GM12878 (cell line): ENCODE measurements around the gene PTCRA. TPM values are rescaled to one million over a fixed set of nuclear protein-coding genes. Genes with fewer than 3 reads are reported as not detected.

ENCODE experiments used
- ATAC-seq: fragments of 200-7000 bp; cut with Tn5 transposase; 3 replicates; pipeline ENCODE4 v1.9.1; 2020; ENCODE audit warnings: mild to moderate bottlenecking, moderate library complexity
- BruUV-seq: library from RNA; stranded (reverse); fragments of 400-500 nt; replicated peaks from 2 replicates; lab custom pipeline; 2021; lab: Mats Ljungman, UMichigan
- CTCF ChIA-PET: fragments of 300-600 bp; sonication (Branson Sonifier 250); formaldehyde crosslinking; extraction: SDS; loops from one replicate; lab custom pipeline; 2021; ENCODE audit warnings: inconsistent platforms; lab: Yijun Ruan, JAX
- POLR2A ChIA-PET: fragments of 350-600 bp; formaldehyde crosslinking; extraction: SDS; loops from one replicate; lab custom pipeline; 2021; ENCODE audit warnings: inconsistent platforms; lab: Charles Lee
- RAD21 ChIA-PET: fragments of 300-600 bp; sonication (Branson Sonifier 250); formaldehyde crosslinking; loops from one replicate; lab custom pipeline; 2023; ENCODE audit warnings: antibody characterized with exemption; ENCODE audit not compliant: unreplicated experiment; lab: Charles Lee
- SMC1A ChIA-PET: fragments of 300-600 bp; sonication (Branson Sonifier 250); formaldehyde crosslinking; loops from one replicate; lab custom pipeline; 2023; ENCODE audit not compliant: unreplicated experiment, uncharacterized antibody; lab: Charles Lee
- DNase-seq: peaks from one replicate; pipeline ENCODE4 v3.0.0-alpha.2; 2011; ENCODE audit warnings: low read depth, low spot score
- FAIRE-seq: peaks from 3 replicates; lab custom pipeline; 2011; peaks lifted over from hg19 to GRCh38; lab: Jason Lieb, UNC
- H2AFZ ChIP-seq: 2 replicates; pipeline ENCODE4 v1.6.0; 2011; ENCODE audit warnings: low read depth, low read length, control low read depth; ENCODE audit not compliant: control insufficient read depth
- H3K27ac ChIP-seq: 2 replicates; pipeline ENCODE4 v1.5.1; 2011; ENCODE audit warnings: control low read depth; ENCODE audit not compliant: control insufficient read depth, insufficient read depth
- H3K27me3 ChIP-seq, 2 experiments: replicated peaks in 1 of 2; 2 replicates each; pipeline versions ENCODE4 v1.6.0 to v1.6.1; 2011; ENCODE audit warnings: low read length in 1 of 2; ENCODE audit not compliant: control insufficient read depth in 2 of 2, insufficient read depth in 2 of 2
- H3K36me3 ChIP-seq, 2 experiments: 2 replicates each; pipeline ENCODE4 v1.5.1; 2011; ENCODE audit warnings: low read length in 1 of 2; ENCODE audit not compliant: control insufficient read depth in 2 of 2, insufficient read depth in 2 of 2
- H3K4me1 ChIP-seq: 2 replicates; pipeline ENCODE4 v1.6.1; 2011; ENCODE audit warnings: mild to moderate bottlenecking, low read length, moderate library complexity, mixed read lengths; ENCODE audit not compliant: control insufficient read depth, insufficient read depth
- H3K4me2 ChIP-seq: 2 replicates; pipeline ENCODE4 v1.6.0; 2011; ENCODE audit warnings: control low read depth; ENCODE audit not compliant: control insufficient read depth, insufficient read depth
- H3K4me3 ChIP-seq: fragments of 200-600 bp; sonication (generic); 2 replicates; pipeline ENCODE4 v1.5.1; 2016
- H3K79me2 ChIP-seq: 2 replicates; pipeline ENCODE4 v1.6.0; 2011; ENCODE audit warnings: low read length; ENCODE audit not compliant: control insufficient read depth, insufficient read depth
- H3K9ac ChIP-seq: 2 replicates; pipeline ENCODE4 v1.8.0; 2011; ENCODE audit warnings: low read length, control low read depth, mixed read lengths; ENCODE audit not compliant: control insufficient read depth, insufficient read depth
- H3K9me3 ChIP-seq: replicated peaks from 3 replicates; pipeline ENCODE4 v1.5.1; 2011; ENCODE audit warnings: mild to moderate bottlenecking, low read length; ENCODE audit not compliant: control insufficient read depth, insufficient read depth
- H4K20me1 ChIP-seq: 2 replicates; pipeline ENCODE4 v1.6.0; 2011; ENCODE audit not compliant: control insufficient read depth, insufficient read depth
- ASH2L ChIP-seq: fragments of 300-600, 200-600 bp; sonication (generic); IDR thresholded peaks from 2 replicates; pipeline ENCODE4 v1.6.1; 2017; ENCODE audit warnings: low read depth, mild to moderate bottlenecking, borderline replicate concordance
- BACH1 ChIP-seq: fragments of 450-650 bp; IDR thresholded peaks from 2 replicates; pipeline ENCODE4 v1.6.1; 2017; ENCODE audit warnings: mild to moderate bottlenecking, borderline replicate concordance
- CBX5 ChIP-seq: sonication (generic); IDR thresholded peaks from 2 replicates; pipeline ENCODE4 v1.6.1; 2016; ENCODE audit warnings: low read depth, moderate library complexity, mild to moderate bottlenecking, inconsistent platforms
- CHD2 ChIP-seq: IDR thresholded peaks from 2 replicates; pipeline ENCODE4 v1.6.1; 2011; ENCODE audit warnings: low read depth, low read length, improper control_type of control experiment, borderline replicate concordance
- CHD4 ChIP-seq: fragments of 200-600 bp; sonication (generic); IDR thresholded peaks from 2 replicates; pipeline ENCODE4 v1.6.1; 2016; ENCODE audit warnings: mild to moderate bottlenecking
- ETV6 ChIP-seq, 2 experiments: fragments of 450-650 bp in 1 of 2; IDR thresholded peaks in 1 of 2; conservative IDR thresholded peaks in 1 of 2; 2 replicates each; pipeline ENCODE4 v1.6.1; 2014; ENCODE audit warnings: antibody characterized with exemption in 1 of 2, borderline replicate concordance in 1 of 2, low read depth in 1 of 2, mild to moderate bottlenecking in 1 of 2, moderate library complexity in 1 of 2
- GABPA ChIP-seq: IDR thresholded peaks from 2 replicates; pipeline ENCODE4 v1.6.1; 2014; ENCODE audit warnings: antibody characterized with exemption, low read depth, mild to moderate bottlenecking, inconsistent platforms
- IRF4 ChIP-seq: IDR thresholded peaks from 2 replicates; pipeline ENCODE4 v1.6.1; 2011; ENCODE audit warnings: low read depth, low read length
- JUNB ChIP-seq: IDR thresholded peaks from 2 replicates; pipeline ENCODE4 v1.6.1; 2016; ENCODE audit warnings: antibody characterized with exemption, mild to moderate bottlenecking
- KLF5 ChIP-seq: fragments of 450-650 bp; IDR thresholded peaks from 2 replicates; pipeline ENCODE4 v1.6.1; 2014; ENCODE audit warnings: mild to moderate bottlenecking; ENCODE audit not compliant: partially characterized antibody
- MTA3 ChIP-seq: IDR thresholded peaks from 2 replicates; pipeline ENCODE4 v1.6.1; 2012; ENCODE audit warnings: low read length, inconsistent platforms, borderline replicate concordance
- MYC ChIP-seq: IDR thresholded peaks from 2 replicates; pipeline ENCODE4 v1.6.1; 2011; ENCODE audit warnings: mild to moderate bottlenecking, low read length, moderate library complexity, inconsistent platforms; ENCODE audit not compliant: insufficient read depth, insufficient replicate concordance, insufficient read length, severe bottlenecking
- NFYB ChIP-seq: IDR thresholded peaks from 2 replicates; pipeline ENCODE4 v1.6.1; 2011; ENCODE audit warnings: low read depth, mild to moderate bottlenecking, low read length, improper control_type of control experiment, moderate library complexity; ENCODE audit not compliant: insufficient read depth
- PBX3 ChIP-seq: IDR thresholded peaks from 2 replicates; pipeline ENCODE4 v1.6.1; 2011; ENCODE audit warnings: mild to moderate bottlenecking, low read depth, low read length, moderate library complexity; ENCODE audit not compliant: insufficient replicate concordance
- PRDM15 ChIP-seq: fragments of 450-650 bp; formaldehyde crosslinking; IDR thresholded peaks from 2 replicates; pipeline ENCODE4 v1.4.0; 2020; ENCODE audit warnings: mild to moderate bottlenecking, moderate library complexity
- RFX5 ChIP-seq: IDR thresholded peaks from 2 replicates; pipeline ENCODE4 v1.6.1; 2011; ENCODE audit warnings: low read depth, low read length, improper control_type of control experiment
- TARDBP ChIP-seq: IDR thresholded peaks from 2 replicates; pipeline ENCODE4 v1.6.1; 2016; ENCODE audit warnings: borderline replicate concordance
- USF2 ChIP-seq: IDR thresholded peaks from 2 replicates; pipeline ENCODE4 v1.6.1; 2011; ENCODE audit warnings: low read depth, low read length, improper control_type of control experiment, borderline replicate concordance
- ZNF384 ChIP-seq: IDR thresholded peaks from 2 replicates; pipeline ENCODE4 v1.6.1; 2012; ENCODE audit warnings: low read depth, mild to moderate bottlenecking, low read length, improper control_type of control experiment, borderline replicate concordance
- WGBS: methylation state at CpG from one replicate; pipeline ENCODE4 v1.1.6; 2016; ENCODE audit warnings: low lambda C conversion rate; ENCODE audit not compliant: insufficient replicate concordance, insufficient coverage; ENCODE audit errors: missing lambda C conversion rate; 5-methylcytosine and 5-hydroxymethylcytosine counted together
- in situ Hi-C: fragments of 300-500 bp; cut with MboI; formaldehyde crosslinking; loops from 9 replicates; pipeline ENCODE4 v1.14.3; 2018; ENCODE audit warnings: mixed read lengths
- intact Hi-C: fragments of 100-400 bp; cut with micrococcal nuclease; formaldehyde crosslinking; loops from one replicate; pipeline ENCODE4 v1.14.2; 2022; ENCODE audit not compliant: unreplicated experiment
- polyA plus RNA-seq, 11 experiments: library from polyadenylated mRNA; depleted of rRNA in 4 of 11; unstranded in 6 of 11; stranded (reverse) in 5 of 11; fragments of >200 nt; fragmentation: Nextera tagmentation in 4 of 11; fragmentation: Illumina TruSeq in 1 of 11; extraction: Ambion mirVana in 4 of 11; extraction: Trizol in 1 of 11; gene quantifications; 1 replicate in 1 of 11; 2 replicates in 10 of 11; pipeline versions ENCODE4 v1.2.1 to v1.2.3, GENCODE V29; 2011 to 2016; ENCODE audit warnings: inconsistent platforms in 2 of 11, missing spikeins in 2 of 11, low read depth in 1 of 11
- total RNA-seq, 4 experiments: library from RNA; depleted of rRNA in 3 of 4; stranded (reverse); fragments of >200 nt in 3 of 4; fragmentation: Illumina TruSeq in 1 of 4; extraction: Trizol in 1 of 4; gene quantifications; 2 replicates each; pipeline versions ENCODE4 v1.2.1 to v1.2.3, GENCODE V29; 2013 to 2021

Gene PTCRA
- total and polyA plus RNA-seq, 10 of the 15 experiments (the other 5 are each of a cell fraction or from before 2014, with no cell fraction given): 0.10 to 1.1 (median 0.19) TPM; not detected in 4

- no peak overlapping the region for H3K4me2 ChIP-seq
- TF ChIP-seq BACH1 (no peak), MYC (no peak), USF2 (no peak), CBX5 (no peak), PBX3 (no peak), NFYB (no peak), MTA3 (no peak), ASH2L (no peak), RFX5 (no peak), JUNB (no peak), TARDBP (no peak), KLF5 (no peak), PRDM15 (no peak), GABPA (no peak), CHD4 (no peak), ZNF384 (no peak), CHD2 (no peak), IRF4 (no peak), ETV6 (conservative IDR thresholded peaks at IDR 0.05 in 1 of 2, IDR thresholded peaks at IDR 0.05 in 1 of 2; ENCODE audit: borderline replicate concordance in 1 of 2, low read depth in 1 of 2) (no peak)
- no peak for DNase-seq
- no peak overlapping the region for H3K9ac ChIP-seq
- no peak overlapping the region for H2AFZ ChIP-seq
- POLR2A ChIA-PET: interaction anchor here (0.6 kb wide), 1 partner anchor 423 kb away, joined by 5 read pairs; no protein-coding TSS in a partner anchor
- no peak for ATAC-seq
- in situ Hi-C loops: no loop called here
- H3K4me1 ChIP-seq: no peaks in the 10 kb centered on the region
- H3K36me3 ChIP-seq: no peaks in the 10 kb centered on the region
- FAIRE-seq: no peak
- WGBS: 61% methylated on average over 8 of the region's 8 CpGs
- intact Hi-C loops: loop anchor here (1.0 to 5.0 kb wide), 5 partner anchors 31 to 239 kb away; partner anchors contain the start of genes KLC4 and MRPL2
- RAD21 ChIA-PET: interaction anchor here (0.7 to 2.7 kb wide), 5 partner anchors 84 to 335 kb away, joined by 3 to 6 read pairs (median 3); partner anchors contain the start of genes KLHDC3 and PPP2R5D
- H3K79me2 ChIP-seq: no peaks in the 10 kb centered on the region
- CTCF ChIA-PET: interaction anchor here (0.7 to 3.3 kb wide), 19 partner anchors 9 to 554 kb away, joined by 3 to 28 read pairs (median 5); partner anchors contain the start of genes KLHDC3, MEA1, PEX6 and PPP2R5D
- no TSS peak for BruUV-seq
- H4K20me1 ChIP-seq: no peaks in the 10 kb centered on the region
- no peak overlapping the region for H3K27ac ChIP-seq
- H3K27me3 ChIP-seq: no peaks in the 10 kb centered on the region
- no peak overlapping the region for H3K4me3 ChIP-seq
- SMC1A ChIA-PET: interaction anchor here (1.0 to 3.1 kb wide), 5 partner anchors 109 to 248 kb away, joined by 3 to 19 read pairs (median 5); partner anchors contain the start of genes KLC4 and MRPL2
- no peaks in the 10 kb centered on the region for H3K9me3 ChIP-seq
Observed at GRCh38 chr6:42899871-42900270, 16.0 kb upstream of the PTCRA start.
